Fibroblast of mammary gland (primary cell): ENCODE data around the gene NFE2L2.
A peak's percentile ranks its signal among the peaks of the same experiment; 100 is the strongest.

Source experiments
- DNase-seq: peaks from one replicate; pipeline ENCODE4 v3.0.0-alpha.2; 2010; ENCODE audit warnings: low read depth
- H3K4me3 ChIP-seq: 2 replicates; pipeline ENCODE4 v1.5.1; 2011; ENCODE audit warnings: low read depth, mild to moderate bottlenecking, low read length, moderate library complexity; ENCODE audit not compliant: control insufficient read depth
- TF ChIP-seq, protein P1 (sequence below): conservative IDR thresholded peaks from 2 replicates; pipeline ENCODE4 v1.5.1; 2011; ENCODE audit warnings: low read depth, low read length, inconsistent platforms; ENCODE audit not compliant: control insufficient read depth, insufficient read depth

The NFE2L2 gene

DNA sequence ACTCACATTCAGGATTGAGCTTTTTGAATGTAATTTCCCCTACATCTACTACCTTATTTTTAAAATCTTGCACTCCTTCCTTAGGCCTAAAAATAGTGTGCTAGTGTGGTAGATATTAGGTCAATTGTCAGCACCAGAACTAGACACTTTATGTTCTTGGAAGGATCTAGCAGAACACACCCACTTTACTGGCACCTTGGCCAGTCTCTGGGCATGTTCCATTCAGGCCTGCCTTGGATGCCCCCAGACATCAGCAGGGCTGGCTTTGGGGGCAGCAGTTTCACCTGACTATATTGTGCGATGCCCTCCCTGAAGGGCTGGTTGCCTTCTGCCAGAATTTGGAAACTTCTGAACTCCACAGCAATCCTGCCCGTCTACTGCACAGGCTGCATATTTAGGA, 15.3 kb upstream of the NFE2L2 start:
- TF ChIP-seq, protein P1, sequence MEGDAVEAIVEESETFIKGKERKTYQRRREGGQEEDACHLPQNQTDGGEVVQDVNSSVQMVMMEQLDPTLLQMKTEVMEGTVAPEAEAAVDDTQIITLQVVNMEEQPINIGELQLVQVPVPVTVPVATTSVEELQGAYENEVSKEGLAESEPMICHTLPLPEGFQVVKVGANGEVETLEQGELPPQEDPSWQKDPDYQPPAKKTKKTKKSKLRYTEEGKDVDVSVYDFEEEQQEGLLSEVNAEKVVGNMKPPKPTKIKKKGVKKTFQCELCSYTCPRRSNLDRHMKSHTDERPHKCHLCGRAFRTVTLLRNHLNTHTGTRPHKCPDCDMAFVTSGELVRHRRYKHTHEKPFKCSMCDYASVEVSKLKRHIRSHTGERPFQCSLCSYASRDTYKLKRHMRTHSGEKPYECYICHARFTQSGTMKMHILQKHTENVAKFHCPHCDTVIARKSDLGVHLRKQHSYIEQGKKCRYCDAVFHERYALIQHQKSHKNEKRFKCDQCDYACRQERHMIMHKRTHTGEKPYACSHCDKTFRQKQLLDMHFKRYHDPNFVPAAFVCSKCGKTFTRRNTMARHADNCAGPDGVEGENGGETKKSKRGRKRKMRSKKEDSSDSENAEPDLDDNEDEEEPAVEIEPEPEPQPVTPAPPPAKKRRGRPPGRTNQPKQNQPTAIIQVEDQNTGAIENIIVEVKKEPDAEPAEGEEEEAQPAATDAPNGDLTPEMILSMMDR = no peak
- no peak for DNase-seq
- no peak overlapping the region for H3K4me3 ChIP-seq

DNA sequence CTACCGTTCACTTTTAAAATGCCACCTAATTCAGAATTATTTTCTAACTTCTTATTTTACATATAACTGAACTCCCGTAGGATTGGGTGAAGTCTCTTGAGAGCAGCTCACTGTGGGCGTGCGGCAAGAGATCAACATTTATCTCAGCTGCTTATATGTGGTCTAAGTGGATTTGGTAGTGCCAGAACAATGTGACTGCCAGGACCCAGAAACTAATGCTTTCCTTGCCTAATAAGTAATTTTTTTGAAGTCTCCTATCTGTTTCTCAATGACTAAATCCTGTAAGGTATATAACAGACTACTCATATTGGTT, 11.2 kb upstream of the NFE2L2 start:
- peak; percentile 84 for DNase-seq
- TF ChIP-seq, protein P1 = no peak
- H3K4me3 ChIP-seq = no peak overlapping the region

DNA sequence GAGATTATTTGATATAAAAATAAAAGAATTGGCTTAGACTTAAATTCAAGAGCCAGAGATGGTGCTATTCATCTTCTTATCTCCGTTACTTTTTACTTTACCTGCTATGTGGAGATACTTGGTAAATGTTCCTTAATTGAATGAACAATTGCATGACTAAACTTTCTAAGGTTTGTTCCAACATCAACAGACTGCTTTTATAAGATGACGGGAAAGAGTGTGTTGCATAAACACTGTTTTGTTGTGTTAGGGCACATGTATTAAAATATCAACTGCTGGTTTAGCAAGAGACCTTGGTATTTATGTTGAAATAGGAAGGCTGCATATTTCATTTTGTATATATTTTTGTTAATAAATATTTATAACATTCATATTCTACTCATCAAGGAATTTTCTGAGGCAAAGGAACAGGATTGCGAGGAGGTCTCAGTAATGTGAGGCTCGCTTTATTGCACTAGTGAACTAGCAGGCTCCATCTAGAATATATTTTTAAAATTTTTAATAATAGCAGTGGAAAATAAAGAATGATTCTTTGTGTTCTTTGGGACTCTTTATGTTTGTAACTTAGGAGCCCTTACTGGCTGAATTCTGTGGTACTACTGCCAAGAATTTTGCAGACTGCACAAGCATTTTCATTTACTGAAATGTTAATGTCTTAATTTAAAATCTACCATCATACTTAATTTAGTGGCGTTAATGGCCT, 10.7 kb upstream of the NFE2L2 start:
- no peak overlapping the region for H3K4me3 ChIP-seq
- TF ChIP-seq, protein P1 = no peak
- DNase-seq = peak; percentile 94

DNA sequence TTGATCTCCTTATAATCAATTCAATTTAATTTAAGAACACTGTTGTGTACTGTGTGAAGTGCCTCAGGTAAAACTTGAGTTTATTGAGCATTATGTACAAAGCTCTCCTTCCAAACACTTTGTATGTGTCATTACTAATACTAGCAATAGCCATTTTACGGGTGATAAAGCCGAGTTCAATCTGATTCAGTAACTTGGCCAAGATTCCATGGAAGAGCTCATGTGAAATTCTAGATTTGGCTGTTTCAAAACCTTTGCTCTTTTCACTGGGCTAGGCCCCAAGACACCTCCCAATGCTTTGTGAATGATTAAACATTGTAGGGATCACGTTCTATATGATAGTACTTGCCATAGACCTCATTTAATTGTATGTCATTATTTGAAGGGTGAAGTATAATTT, 8.9 kb upstream of the NFE2L2 start:
- DNase-seq = peak; percentile 83
- no peak overlapping the region for H3K4me3 ChIP-seq
- TF ChIP-seq, protein P1 = no peak

DNA sequence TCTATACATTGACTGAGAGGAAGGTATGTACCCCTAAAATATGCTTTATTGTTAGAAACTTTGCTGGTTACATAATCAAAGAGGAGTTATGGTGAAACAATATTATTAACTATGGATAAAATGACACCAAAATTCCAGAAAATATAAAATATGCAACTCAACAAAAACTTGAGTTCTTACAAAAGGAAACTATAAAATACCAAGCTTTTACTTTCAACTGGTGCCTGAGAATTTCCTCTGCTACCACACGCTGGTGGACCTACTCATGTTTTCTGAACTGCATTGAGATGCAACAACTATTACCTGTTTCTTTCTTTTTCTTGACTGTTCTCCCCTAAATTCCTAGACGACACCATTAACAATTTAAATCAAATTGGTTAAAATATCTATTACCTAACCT, 8.2 kb upstream of the NFE2L2 start:
- TF ChIP-seq, protein P1 = no peak
- no peak overlapping the region for H3K4me3 ChIP-seq
- no peak for DNase-seq

DNA sequence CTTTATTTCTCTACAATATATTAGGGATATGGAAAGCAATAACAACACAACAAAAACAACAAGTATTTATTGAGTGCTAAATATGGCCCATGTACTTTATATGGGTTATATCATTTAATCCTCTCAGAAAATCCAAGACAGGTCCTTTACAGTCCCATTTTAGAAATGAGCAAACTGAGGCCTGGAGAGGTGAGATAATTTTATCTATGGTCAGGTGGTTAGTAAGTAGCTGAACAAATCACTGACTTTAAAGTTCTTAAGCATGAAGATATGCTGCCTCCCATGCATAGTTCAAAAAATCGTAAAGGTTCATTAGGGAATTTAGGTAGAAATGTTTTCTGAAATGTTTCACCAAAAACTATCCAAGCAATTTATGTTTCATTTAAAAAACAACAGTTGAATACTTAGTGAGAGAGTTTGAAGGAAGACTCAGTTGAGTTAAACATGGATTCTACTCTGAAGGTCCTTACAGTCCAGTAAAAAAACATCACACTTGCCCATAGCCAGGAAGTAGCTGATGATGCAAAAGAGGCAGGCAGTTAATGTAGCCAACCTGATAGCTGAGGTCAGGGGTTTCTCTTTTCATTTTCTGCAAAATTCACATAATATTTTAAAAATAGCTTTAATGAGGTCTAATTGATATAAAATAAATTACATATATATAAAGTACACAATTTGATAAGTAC, 7.6 kb upstream of the NFE2L2 start:
- DNase-seq = no peak
- TF ChIP-seq, protein P1 = no peak
- no peak overlapping the region for H3K4me3 ChIP-seq
